Stimulated activated CD8-positive, alpha-beta memory T cell treated with anti-CD3 and anti-CD28 coated beads, Interleukin-15, amount 100 ng/mL, for 48 hours (primary cell): Measurements from ENCODE around the gene NUP107.

Experiments
- DNase-seq, 2 donors: peaks; one replicate each; pipeline ENCODE4 v3.0.0-alpha.2; 2020; ENCODE audit warnings: low read depth in 2 of 2

NUP107 gene

DNA sequence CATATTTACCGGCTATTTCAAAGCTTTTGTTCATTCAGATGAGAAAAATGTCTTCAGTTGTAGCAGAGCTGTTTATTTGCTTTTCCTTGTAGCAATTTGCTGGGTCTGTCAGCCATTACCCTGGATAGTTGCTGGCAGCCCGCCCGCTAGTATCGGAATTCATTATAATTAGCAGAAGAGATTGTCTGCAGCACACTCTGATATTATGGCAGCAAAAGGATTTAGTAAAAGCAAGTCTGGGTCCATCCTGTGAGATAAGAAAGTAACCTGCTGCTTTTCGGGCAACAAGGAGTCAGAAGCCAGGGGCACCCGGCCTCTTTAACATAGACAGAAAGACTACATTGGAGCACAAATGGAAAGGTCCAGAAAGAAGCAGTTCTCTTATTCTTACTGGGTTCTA lies 53.1 kb downstream of the NUP107 start:
- no peak for DNase-seq

DNA sequence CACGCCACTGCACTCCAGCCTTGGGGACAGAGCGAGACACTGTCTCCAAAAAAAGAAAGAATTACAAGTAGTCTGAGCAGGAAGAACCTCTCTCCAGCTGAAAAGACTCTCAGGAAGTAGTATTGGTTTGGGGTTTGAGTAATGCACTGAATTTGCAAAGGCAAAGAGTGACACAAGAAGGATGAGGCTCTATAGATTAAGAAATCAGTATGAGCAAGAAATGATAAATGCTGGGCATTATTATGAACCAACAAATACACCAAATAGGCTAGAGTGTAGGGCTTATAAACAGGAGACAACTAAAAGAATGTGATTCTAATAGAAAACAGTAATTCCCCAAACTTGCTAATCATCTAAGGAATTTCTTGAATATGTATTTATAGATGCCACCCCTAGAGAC lies 56.6 kb downstream of the NUP107 start:
- no peak for DNase-seq

DNA sequence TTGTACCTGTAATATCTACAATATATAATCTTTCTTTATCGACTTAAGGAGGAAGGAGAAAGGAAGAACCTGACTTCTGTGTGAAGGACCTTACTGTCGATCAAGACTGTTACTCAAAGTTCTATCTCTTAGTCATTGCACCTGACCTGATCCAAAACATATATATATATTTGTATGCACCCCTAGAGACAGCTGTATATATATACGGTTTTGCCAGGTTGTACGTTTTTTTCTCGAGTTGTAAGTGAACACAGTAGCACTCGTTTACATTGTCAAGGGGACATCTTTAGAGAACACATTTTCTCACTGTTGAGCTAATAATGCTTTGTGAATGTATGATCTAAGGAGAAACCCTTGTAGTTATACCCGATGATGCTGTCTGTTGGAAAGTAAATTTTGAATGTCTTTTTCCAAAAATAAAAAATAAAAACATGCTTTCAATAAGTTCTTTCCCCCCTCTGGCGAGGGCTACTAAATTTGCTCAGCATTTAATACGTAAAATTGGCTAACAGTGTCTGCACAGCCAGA lies 58.7 kb downstream of the NUP107 start:
- DNase-seq = no peak

DNA sequence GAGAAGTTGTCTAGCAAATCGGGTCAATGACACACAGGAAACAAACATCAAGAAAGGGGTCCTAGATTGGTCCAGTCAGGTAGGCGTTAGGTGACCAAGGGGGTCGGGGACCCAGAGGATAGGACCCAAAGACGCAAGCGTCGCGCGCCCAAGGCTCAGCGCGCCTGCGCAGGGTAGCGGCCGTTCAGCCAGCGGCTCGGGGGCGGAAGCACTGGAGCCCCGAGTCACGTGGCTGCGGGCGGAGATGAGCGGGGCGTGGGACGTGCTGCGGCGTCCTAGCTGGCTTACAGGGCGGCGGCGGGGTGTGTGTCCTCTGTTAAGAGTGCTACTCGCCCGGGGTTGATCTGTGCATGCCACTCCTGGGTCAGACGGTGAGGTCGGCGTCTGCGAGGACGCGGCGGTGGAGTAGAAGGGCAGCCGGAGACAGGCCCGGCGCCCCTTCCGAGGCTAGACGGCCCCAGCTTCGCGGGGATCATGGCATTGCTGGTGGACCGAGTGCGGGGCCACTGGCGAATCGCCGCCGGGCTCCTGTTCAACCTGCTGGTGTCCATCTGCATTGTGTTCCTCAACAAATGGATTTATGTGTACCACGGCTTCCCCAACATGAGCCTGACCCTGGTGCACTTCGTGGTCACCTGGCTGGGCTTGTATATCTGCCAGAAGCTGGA lies 59.3 kb downstream of the NUP107 start, which contains the start of gene SLC35E3:
Gene SLC35E3, plus strand, starts transcription at position 273 of the 668 bp plus-strand sequence. Its CDS starts 202 bp downstream, at position 475.
- DNase-seq = peak; percentile 92 to 93

DNA sequence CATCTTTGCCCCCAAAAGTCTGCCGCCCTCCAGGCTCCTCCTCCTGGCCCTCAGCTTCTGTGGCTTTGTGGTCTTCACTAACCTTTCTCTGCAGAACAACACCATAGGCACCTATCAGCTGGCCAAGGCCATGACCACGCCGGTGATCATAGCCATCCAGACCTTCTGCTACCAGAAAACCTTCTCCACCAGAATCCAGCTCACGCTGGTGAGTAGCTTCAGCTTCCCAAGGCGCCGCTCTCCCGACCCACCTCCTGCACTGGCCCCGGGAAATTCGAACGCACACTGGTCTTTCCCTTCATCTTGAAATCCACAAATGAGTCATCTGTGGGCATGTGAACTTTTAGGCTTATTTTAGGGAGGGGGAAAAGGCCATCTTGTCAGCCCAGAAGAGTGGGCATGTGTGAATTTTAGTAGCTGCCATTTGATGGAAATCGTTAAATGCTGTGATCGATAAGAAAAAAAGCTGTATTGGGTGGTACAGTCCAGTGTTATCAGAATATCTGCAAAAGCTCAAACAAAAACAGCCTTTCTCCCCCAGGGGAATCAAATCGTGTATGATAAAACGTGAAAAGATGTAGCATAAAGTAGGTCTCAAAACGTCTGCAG lies 59.9 kb downstream of the NUP107 start:
- peak in 1 of 2 donors; percentile 6 for DNase-seq

DNA sequence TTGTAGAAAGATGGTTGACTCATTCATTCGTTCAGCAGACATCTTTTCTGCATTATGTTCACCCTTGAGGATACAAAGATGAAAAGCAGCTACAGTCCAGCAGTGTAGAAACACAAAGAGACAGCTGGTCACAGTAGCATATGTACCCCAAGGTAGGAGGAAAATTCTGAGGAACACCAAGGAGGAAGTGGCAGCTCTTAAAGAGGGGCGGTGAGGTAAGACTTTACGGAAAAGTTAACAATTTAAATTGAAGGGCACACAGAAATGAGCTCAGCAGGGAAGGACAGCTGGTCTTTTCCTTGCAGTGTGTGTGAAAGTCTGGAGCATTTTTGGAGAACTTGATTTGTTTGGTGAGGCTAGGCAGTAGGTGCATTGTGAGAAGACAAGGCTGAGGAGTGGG lies 62.7 kb downstream of the NUP107 start:
- no peak for DNase-seq

DNA sequence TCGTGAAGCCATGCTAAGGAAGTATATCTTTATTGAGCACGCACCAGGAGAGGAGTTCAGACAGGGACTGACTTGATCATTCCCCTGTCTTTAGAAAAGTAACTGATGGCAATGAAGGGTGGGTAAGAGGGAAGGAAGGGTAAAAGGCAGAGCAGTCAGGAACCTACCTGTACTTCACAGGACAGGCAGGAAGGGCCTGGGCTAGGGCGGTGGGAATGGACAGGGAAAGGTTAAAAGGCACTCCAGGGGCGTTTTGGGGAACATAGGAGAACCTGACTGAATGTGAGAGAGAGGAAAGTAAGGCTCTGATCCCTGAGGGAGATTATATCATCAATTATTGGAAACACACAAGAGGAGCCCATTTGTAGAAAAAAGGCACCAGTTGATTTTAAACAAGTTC lies 63.1 kb downstream of the NUP107 start:
- no peak for DNase-seq

DNA sequence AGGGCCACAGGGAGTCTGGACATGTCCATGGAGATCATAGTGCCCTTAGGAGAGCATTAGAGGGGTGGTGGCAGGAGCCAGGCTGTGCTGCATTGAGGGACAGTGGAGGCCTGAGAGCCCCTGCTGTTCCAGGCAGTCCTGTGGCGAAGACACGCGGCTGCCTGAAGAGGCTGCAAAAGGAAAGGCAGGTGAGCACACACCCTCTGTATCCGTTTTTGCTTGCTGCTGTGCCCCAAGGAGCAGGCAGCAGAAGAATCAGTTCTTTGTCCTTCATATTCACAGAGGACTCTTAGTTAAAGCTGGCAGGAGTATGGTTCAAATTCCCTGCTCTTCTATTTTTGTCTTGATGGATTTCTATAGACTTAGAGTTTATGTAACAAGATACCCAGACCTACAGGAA lies 63.7 kb downstream of the NUP107 start:
- no peak for DNase-seq

DNA sequence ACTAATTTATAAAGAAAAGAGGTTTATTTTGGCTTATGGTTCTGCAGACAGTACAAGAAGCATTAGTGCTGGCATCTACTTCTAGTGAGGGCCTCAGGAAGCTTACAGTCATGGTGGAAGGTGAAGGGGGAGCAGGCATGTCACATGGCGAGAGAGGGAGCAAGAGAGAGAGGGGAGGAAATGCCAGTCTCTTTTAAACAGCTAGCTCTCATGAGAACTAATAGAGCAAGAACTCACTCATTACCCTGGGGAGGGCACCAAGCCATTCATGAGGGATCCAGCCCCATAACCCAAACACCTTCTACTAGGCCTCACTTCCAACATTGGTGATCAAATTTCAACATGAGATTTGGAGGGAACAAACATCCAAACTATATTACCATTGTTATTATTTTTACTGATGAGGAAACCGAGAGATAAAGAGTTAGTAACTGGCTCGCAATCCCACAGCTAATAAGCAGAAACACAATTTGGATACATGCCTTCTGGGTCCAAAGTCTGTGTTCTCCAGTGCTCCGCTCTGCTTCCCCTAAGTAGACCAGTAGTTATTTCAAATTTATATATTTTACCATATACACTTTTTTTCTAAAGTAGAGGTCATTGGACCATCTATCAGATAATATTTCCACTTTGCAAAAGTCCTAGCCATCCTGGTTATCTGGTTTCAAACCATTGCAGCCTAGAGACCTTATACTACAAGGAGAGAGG lies 68.9 kb downstream of the NUP107 start:
- no peak for DNase-seq

DNA sequence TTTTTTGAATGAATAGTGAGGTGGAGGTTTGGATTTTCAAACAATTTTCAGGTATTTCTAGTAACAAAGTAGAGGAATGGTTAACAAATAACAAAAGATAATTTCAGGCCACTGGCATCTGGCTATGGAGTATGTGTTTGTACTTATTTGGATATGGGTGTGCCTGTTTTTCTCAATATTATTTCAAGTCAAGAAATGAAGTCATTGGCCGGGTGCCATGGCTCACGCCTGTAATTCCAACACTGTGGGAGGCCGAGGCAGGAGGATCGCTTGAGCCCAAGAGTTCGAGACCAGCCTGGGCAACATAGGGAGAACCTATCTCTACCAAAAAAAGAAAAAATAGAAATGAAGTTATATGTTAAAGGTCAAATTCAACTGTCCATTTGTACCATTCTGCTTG lies 73.1 kb downstream of the NUP107 start:
- no peak for DNase-seq

DNA sequence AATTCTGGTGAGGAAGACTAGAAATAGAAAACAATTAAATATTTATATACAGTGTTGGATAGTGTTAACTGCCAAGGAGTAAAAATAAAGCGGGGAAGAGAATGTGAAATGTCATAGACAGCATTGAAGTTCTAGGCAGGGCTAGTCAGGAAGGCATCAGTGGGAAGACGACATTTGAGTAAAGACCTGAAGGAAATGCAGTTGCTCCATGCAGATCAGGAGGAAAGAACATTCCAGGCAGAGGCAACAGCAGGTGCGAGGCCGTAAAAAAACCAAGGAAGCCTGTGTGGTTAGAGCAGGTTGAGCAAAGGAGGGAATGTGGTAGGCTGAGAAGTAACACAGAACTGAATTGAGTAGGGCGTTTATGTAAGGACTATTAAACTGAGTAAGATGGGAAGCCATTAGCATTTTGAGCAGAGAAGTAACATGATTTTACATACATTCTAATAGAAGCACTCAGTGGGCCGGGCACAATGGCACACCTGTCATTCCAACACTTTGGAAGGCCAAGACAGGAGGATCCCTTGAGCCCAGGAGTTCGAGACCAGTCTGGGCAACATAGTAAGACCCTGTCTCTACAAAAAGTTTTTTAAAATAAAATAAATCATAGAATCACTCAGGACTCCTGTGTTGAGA lies 74.1 kb downstream of the NUP107 start:
- DNase-seq = no peak

DNA sequence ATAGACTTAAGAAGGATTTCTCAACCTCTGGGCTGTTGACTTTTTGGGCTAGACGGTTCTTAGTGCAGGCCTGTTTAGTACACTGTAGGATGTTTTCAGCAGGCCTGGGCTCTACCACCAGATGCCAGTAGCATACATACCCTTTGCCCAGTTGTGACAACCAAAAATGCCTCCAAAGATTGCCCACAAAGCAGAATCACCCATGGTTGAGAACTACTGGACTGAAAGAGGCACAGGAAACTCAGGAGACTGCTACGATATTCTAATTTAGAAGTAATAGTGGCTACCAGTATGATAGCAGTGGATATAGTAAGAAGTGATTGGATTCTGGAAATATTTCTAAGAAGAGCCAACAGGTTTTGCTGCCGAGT lies 74.6 kb downstream of the NUP107 start:
- no peak for DNase-seq

DNA sequence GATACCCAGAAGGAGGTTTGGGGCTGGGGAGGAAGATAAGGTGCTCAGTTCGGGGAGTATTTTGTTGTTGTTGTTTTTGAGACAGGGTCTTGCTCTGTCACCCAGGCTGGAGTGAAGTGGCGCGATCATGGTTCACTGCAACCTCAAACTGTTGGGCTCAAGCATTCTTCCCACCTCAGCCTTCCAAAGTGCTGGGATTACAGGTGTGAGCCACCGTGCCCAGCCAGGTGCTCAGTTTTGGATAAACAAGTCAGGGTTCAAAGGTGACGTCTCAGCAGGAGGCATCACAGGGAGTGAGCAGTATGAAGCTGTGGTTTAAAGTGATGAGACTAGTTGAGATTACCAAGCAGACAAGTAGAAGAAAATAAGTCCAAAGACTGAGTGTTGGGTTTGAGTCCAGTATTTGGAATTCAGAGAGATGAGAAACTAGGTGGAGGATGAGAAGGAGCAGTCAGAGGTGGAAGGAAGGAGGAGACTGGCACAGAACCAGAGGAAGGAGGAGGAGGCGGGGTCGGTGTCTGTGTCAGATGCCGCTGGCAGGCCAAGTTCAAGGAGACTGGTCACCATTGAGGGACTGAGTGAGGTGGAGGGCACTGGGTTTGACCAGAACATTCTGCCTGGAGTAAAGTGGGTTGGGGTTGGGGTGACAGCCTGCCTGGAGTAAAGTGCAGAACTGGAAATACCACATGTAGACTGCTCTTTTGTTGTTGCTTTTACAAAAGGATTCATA lies 75.3 kb downstream of the NUP107 start:
- no peak for DNase-seq

DNA sequence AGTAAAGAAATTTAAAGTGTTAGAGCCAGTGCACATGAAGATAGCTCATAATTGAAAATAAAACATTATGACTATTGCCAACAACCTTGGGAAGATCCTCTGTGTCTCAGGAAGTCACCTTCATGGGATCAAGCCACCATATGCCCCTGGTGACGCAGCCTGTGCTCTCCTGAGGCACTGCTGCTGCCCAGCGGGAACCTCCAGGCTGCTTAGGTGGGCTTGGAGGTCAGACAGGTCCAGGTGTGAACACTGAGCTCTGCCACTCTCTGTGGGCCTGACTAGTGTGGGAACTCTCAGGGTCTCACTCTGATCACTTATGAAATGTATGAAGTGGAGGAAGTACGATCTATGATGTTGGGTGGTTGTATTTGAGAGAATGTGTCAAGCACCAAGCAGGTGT lies 75.9 kb downstream of the NUP107 start:
- no peak for DNase-seq

DNA sequence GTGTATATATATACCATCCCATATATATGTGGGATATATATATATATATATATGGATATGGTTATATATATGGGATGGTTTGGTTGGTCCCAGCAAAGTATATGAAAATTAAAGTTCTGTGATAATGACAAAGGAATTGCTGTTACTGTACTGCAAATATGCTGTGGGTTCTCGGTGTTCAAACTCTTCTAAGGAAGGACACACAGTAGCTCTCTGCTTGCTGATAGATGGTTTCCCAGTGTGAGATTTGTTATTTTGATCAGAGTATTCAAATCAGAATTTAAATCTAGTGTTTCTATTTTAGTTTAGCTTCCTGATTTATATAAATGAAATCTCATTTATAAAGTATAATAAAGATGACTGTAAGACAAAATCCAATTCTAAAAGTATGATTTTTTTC lies 78.9 kb downstream of the NUP107 start:
- no peak for DNase-seq

DNA sequence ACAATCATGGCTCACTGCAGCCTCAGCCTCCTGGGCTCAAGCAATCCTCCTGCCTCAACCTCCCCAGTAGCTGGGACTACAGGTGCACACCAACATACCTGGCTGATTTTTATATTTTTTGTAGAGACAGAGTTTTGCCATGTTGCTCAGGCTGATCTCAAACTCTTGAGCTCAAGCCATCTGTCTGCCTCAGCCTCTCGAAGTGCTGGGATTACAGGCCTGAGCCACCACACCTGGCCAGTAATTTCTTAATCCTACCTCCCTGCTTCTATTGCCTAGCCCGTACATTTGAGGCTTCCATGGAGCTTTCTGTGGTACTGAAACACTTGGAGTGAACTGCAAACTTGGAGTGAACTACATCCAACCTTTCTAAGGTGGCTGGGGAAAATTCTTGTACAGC lies 79.9 kb downstream of the NUP107 start:
- DNase-seq = no peak

DNA sequence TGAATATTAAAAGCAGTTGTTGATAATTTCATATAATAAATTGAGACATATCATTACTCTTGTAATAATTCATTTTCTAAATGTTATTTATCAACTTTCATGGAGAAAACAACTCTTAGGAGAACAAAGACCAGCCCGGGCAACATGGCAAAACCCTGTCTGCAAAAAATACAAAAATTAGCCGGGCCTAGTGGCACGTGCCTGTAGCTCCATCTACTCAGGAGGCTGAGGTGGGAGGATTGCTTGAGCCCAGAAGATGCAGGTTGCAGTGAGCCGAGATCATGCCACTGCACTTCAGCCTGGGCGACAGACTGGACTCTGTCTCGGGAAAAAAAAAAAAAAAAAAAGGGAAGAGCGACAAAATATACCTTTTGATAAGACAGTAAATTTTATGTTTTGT lies 80.4 kb downstream of the NUP107 start:
- no peak for DNase-seq

DNA sequence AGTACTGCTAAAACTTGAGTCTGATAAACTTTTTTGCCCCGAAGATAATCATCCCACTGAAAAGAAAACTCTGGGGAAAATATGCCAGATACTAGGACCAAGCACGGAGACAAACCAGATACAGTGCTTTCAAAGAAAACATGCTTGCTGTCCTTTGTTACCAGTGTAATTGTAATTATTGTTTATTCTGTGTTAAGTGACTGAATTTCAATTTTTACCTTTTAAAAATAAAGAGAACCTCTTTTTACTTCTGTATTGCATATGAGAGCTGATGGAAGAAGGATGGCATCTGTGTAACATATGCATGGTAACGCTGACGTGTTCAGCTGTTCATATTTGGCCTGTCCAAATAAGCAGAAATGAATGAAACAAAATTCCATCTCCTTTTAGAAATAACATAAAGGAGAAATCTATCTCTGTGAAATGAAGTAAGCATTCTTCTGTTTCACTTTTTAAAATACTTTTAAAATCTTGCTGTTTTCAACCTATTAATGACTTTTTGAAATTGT lies 81.7 kb downstream of the NUP107 start:
- DNase-seq = no peak

DNA sequence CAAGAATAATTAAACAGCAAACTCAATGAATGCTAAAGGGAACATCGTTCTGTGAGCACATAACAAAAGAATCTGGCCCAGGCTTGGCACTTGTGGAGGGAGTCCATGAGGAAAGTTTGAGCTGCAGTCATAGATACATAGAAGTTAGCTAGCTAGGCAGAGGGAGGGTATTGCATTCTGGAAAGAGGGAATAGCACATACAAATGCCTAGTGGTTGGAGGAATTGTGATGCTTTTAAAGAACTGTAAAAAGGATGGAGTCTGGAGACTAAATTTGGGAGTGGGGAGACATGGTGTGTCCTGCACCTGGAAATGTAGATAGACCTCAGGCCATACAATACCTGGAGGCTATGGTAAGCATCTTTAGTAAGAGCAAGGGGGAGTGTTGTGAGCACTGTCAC lies 83.2 kb downstream of the NUP107 start:
- no peak for DNase-seq

DNA sequence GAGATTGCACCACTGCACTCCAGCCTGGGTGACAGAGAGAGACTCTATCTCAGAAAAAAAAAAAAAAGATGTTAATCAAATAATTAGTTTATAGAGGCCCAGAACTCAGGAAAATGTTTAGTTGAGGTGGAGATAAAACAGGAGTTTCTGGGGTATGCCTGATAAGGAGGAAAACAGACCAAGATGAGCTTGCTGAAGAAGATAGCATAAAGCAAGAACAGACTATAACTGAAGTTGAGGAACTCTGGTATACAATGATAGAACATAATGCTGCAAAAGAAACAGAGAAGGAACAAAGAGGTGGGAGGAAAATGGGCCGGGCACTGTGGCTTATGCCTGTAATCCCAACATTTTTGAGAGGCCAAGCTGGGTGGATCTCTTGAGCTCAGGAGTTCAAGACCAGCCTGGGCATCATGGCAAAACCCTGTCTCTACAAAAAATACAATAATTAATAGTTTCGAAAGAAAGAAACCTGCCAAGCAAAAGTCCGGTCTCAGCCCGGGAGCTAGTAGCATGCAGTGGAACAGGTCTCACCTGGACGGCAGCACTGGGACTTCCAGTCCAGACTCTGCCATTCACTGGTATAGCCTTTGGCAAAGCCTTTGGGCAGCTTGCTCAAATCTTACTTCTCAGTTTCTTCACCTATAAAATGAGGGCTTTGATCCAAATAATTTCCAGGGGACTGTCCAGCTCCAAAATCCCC lies 84.6 kb downstream of the NUP107 start:
- DNase-seq = no peak

DNA sequence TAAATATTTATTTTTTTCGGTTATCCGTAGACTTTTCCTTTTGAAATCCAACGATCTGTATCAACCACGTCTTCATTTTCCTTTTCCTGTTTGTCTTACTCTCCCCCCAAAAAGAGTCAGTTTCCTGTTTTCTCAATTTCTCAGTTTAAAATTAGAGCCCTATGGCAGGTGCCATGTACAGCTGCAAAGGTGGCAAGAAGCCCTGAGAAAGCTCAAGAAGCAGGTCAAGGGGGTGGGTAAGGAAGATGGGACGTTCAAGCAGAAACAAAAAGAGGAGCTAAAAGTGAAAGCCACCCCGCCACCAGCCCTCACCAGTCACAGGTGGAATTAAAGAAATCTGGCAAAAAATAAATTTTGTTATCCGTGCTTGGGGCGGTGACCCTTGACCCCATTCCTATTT lies 85.9 kb downstream of the NUP107 start:
- DNase-seq = no peak
